K562 (cell line): ENCODE results near the gene RHBDF2. TPM values are rescaled to one million over a fixed set of nuclear protein-coding genes. Genes with fewer than 3 reads are reported as not detected.

Source experiments
- ATAC-seq: fragments of 200-7000 bp; cut with Tn5 transposase; 3 replicates; pipeline ENCODE4 v1.9.1; 2020; ENCODE audit warnings: moderate library complexity
- Bru-seq: library from RNA; stranded (reverse); fragments of 400-500 nt; gene quantifications from one replicate; lab custom pipeline; 2021; lab: Mats Ljungman, UMichigan
- BruChase-seq, 2 experiments: library from RNA; stranded (reverse); fragments of 400-500 nt; gene quantifications; one replicate each; lab custom pipeline; 2021; lab: Mats Ljungman, UMichigan
- BruUV-seq: library from RNA; stranded (reverse); fragments of 400-500 nt; replicated peaks from 2 replicates; lab custom pipeline; 2021; lab: Mats Ljungman, UMichigan
- CTCF ChIA-PET: fragments of 300-600 bp; formaldehyde crosslinking; extraction: SDS; loops from one replicate; lab custom pipeline; 2021; ENCODE audit warnings: low intra/inter-chr PET ratio; lab: Yijun Ruan, JAX
- POLR2A ChIA-PET: fragments of 300-600, 350-650 bp; sonication (Branson Sonifier 250); formaldehyde crosslinking; extraction: SDS; loops from one replicate; lab custom pipeline; 2021; ENCODE audit warnings: antibody characterized with exemption, inconsistent platforms; lab: Yijun Ruan, JAX
- DNase-seq, 4 experiments: peaks; one replicate each; pipeline versions ENCODE4 v3.0.0 to v3.0.0-alpha.2; 2011 to 2018; ENCODE audit warnings: low spot score in 3 of 4, mixed read lengths in 3 of 4; ENCODE audit errors: extremely low read depth in 1 of 4
- FAIRE-seq: peaks from 2 replicates; lab custom pipeline; 2011; peaks lifted over from hg19 to GRCh38; lab: Jason Lieb, UNC
- H2AFZ ChIP-seq: 2 replicates; pipeline ENCODE4 v1.6.0; 2011; ENCODE audit warnings: low read depth, low read length, control low read depth, inconsistent platforms
- H3K27ac ChIP-seq: fragments of 200-600 bp; 3 replicates; pipeline ENCODE4 v1.8.0; 2011; ENCODE audit warnings: low read depth, mild to moderate bottlenecking, control low read depth, inconsistent platforms, low read length, moderate library complexity, mixed read lengths; ENCODE audit errors: extremely low read depth
- H3K27me3 ChIP-seq, 2 experiments: fragments of 300-600 bp in 1 of 2; 2 replicates in 1 of 2; 3 replicates in 1 of 2; pipeline versions ENCODE4 v1.6.0 to v1.8.0; 2011; ENCODE audit warnings: inconsistent platforms in 2 of 2, low read length in 2 of 2, mild to moderate bottlenecking in 1 of 2, mixed read lengths in 1 of 2, moderate library complexity in 1 of 2; ENCODE audit not compliant: control insufficient read depth in 2 of 2, insufficient read depth in 2 of 2
- H3K36me3 ChIP-seq: fragments of 300-600 bp; 3 replicates; pipeline ENCODE4 v1.8.0; 2011; ENCODE audit warnings: mild to moderate bottlenecking, low read length, inconsistent platforms; ENCODE audit not compliant: control insufficient read depth, insufficient read depth
- H3K4me1 ChIP-seq, 2 experiments: fragments of 200-600 bp in 1 of 2; replicated peaks in 1 of 2; 2 replicates in 1 of 2; 3 replicates in 1 of 2; pipeline versions ENCODE4 v1.5.1 to v1.8.0; 2011; ENCODE audit warnings: inconsistent platforms in 2 of 2, low read length in 2 of 2, mild to moderate bottlenecking in 1 of 2, mixed read lengths in 1 of 2, moderate library complexity in 1 of 2; ENCODE audit not compliant: control insufficient read depth in 2 of 2, insufficient read depth in 2 of 2
- H3K4me2 ChIP-seq: 2 replicates; pipeline ENCODE4 v1.6.1; 2011; ENCODE audit warnings: low read length, control low read depth, inconsistent platforms, mixed read lengths; ENCODE audit not compliant: insufficient read depth
- H3K4me3 ChIP-seq: fragments of 200-600 bp; sonication (generic), shearing (Covaris generic); 2 replicates; pipeline ENCODE4 v1.5.1; 2016; ENCODE audit warnings: control low read depth, inconsistent platforms
- H3K79me2 ChIP-seq: fragments of 200-600 bp; 3 replicates; pipeline ENCODE4 v1.8.0; 2011; ENCODE audit warnings: low read length, inconsistent platforms; ENCODE audit not compliant: control insufficient read depth, insufficient read depth
- H3K9ac ChIP-seq, 2 experiments: 2 replicates each; pipeline versions ENCODE4 v1.6.0 to v1.6.1; 2011; ENCODE audit warnings: low read depth in 2 of 2, low read length in 2 of 2, control low read depth in 1 of 2, inconsistent platforms in 1 of 2, mild to moderate bottlenecking in 1 of 2, mixed read lengths in 1 of 2; ENCODE audit not compliant: insufficient read depth in 1 of 2
- H3K9me1 ChIP-seq: one replicate; pipeline ENCODE4 v1.6.0; 2011; ENCODE audit warnings: inconsistent platforms, mild to moderate bottlenecking, low read length, moderate library complexity; ENCODE audit not compliant: control insufficient read depth, insufficient read depth
- H3K9me3 ChIP-seq: replicated peaks from 2 replicates; pipeline ENCODE4 v1.5.1; 2011; ENCODE audit warnings: low read depth, low read length, inconsistent platforms; ENCODE audit not compliant: control insufficient read depth, insufficient read depth
- H4K20me1 ChIP-seq: replicated peaks from 2 replicates; pipeline ENCODE4 v1.6.1; 2011; ENCODE audit warnings: low read length, inconsistent platforms, mixed read lengths; ENCODE audit not compliant: control insufficient read depth, insufficient read depth
- BRD9 ChIP-seq: fragments of 450-650 bp; IDR thresholded peaks from 2 replicates; pipeline ENCODE4 v1.6.1; 2018; ENCODE audit warnings: low read depth; ENCODE audit not compliant: partially characterized antibody
- CBFA2T2 ChIP-seq: fragments of 450-650 bp; conservative IDR thresholded peaks from 2 replicates; pipeline ENCODE4 v1.6.1; 2017; ENCODE audit warnings: mild to moderate bottlenecking
- CREB3L1 ChIP-seq: fragments of 450-650 bp; IDR thresholded peaks from 2 replicates; pipeline ENCODE4 v1.6.1; 2014; ENCODE audit warnings: low read depth, mild to moderate bottlenecking, moderate library complexity, borderline replicate concordance
- MTF1 ChIP-seq: fragments of 250-450 bp; sonication (Bioruptor Pico); IDR thresholded peaks from 2 replicates; pipeline ENCODE4 v1.9.0; 2021; ENCODE audit warnings: moderate library complexity, mild to moderate bottlenecking, inconsistent platforms, borderline replicate concordance
- RREB1 ChIP-seq: fragments of 250-450 bp; sonication (Bioruptor Pico); IDR thresholded peaks from 2 replicates; pipeline ENCODE4 v1.4.0; 2020
- SLC30A9 ChIP-seq: fragments of 250-450 bp; sonication (Bioruptor Pico); IDR thresholded peaks from 2 replicates; pipeline ENCODE4 v1.8.0; 2022; ENCODE audit warnings: mild to moderate bottlenecking, moderate library complexity
- SNRNP70 ChIP-seq: fragments of 200-400 bp; formaldehyde crosslinking; optimal IDR thresholded peaks from 2 replicates; pipeline ENCODE3; 2017; ENCODE audit warnings: low read depth, low read length
- XRCC5 ChIP-seq: fragments of 200-400 bp; formaldehyde crosslinking; IDR thresholded peaks from 2 replicates; pipeline ENCODE4 v1.6.1; 2017; ENCODE audit warnings: low read depth, mild to moderate bottlenecking, low read length
- ZNF79 ChIP-seq: fragments of 250-450 bp; sonication (Bioruptor Pico); IDR thresholded peaks from 2 replicates; pipeline ENCODE4 v1.4.0; 2020; ENCODE audit warnings: low read depth, mild to moderate bottlenecking, moderate library complexity
- WGBS: fragments of 100-300 bp; shearing (Covaris generic); methylation state at CpG from one replicate; pipeline ENCODE4 v1.1.6; 2016; ENCODE audit warnings: low coverage, mixed read lengths; ENCODE audit not compliant: insufficient coverage; ENCODE audit errors: missing lambda C conversion rate; 5-methylcytosine and 5-hydroxymethylcytosine counted together
- in situ Hi-C: fragments of 300-500 bp; cut with MboI; formaldehyde crosslinking; loops from 4 replicates; pipeline ENCODE4 v1.15.0; 2018; ENCODE audit warnings: inconsistent platforms, mixed read lengths
- intact Hi-C: fragments of 100-400 bp; cut with micrococcal nuclease; formaldehyde crosslinking; loops from 2 replicates; pipeline ENCODE4 v1.14.2; 2022
- long read RNA-seq, 3 experiments: library from polyadenylated mRNA in 2 of 3; library from RNA in 1 of 3; unstranded in 2 of 3; stranded (forward) in 1 of 3; transcript quantifications; one replicate each; pipeline ENCODE4 v2.0.0, GENCODE V29; 2019 to 2022
- polyA minus RNA-seq, 3 experiments: library from RNA; depleted of rRNA, polyadenylated mRNA; stranded (reverse); fragments of >200 nt; gene quantifications; 2 replicates each; pipeline ENCODE4 v1.2.3, GENCODE V29; 2011
- polyA plus RNA-seq, 8 experiments: library from polyadenylated mRNA; depleted of rRNA in 4 of 8; stranded (reverse) in 5 of 8; unstranded in 3 of 8; fragments of >200 nt; fragmentation: Nextera tagmentation in 2 of 8; fragmentation: Illumina TruSeq in 1 of 8; extraction: Ambion mirVana in 2 of 8; extraction: Trizol in 1 of 8; gene quantifications; 2 replicates each; pipeline versions ENCODE4 v1.2.1 to v1.2.3, GENCODE V29; 2011 to 2014; ENCODE audit warnings: inconsistent platforms in 1 of 8, missing spikeins in 1 of 8
- total RNA-seq, 7 experiments: library from RNA; depleted of rRNA in 6 of 7; stranded (reverse); fragments of >200 nt in 6 of 7; fragmentation: Illumina TruSeq in 2 of 7; extraction: Trizol in 2 of 7; gene quantifications; 2 replicates each; pipeline versions ENCODE4 v1.2.1 to v1.2.3, GENCODE V29; 2011 to 2021; ENCODE audit warnings: low replicate concordance in 1 of 7

Gene RHBDF2
- 5.1 and 22.6 TPM in 2 replicates for total RNA-seq (2011; cell fraction: chromatin; rRNA removed; ENCODE audit: low replicate concordance)
- 12.2 and 15.7 TPM in 2 replicates for total RNA-seq (2011; cell fraction: nucleolus; rRNA removed)
- total RNA-seq (2011; cell fraction: nucleoplasm; rRNA removed), result 4.0 and 6.5 TPM in 2 replicates
- total RNA-seq (2014; rRNA removed) (1.5 and 4.0 TPM in 2 replicates), total RNA-seq (2014; rRNA removed; fragmentation: Illumina TruSeq; extraction: Trizol) (0.19 and 0.47 TPM in 2 replicates), total RNA-seq (2015; rRNA removed; fragmentation: Illumina TruSeq; extraction: Trizol) (0.65 and 0.75 TPM in 2 replicates), total RNA-seq (2021) (2.3 and 2.8 TPM in 2 replicates), polyA plus RNA-seq (2011; rRNA removed) (1.1 and 3.1 TPM in 2 replicates), polyA plus RNA-seq (2014; fragmentation: Illumina TruSeq; extraction: Trizol) (1.3 and 1.6 TPM in 2 replicates), polyA plus RNA-seq (2014; fragmentation: Nextera tagmentation; extraction: Ambion mirVana) (under 1 TPM; 0.04 to 0.06 TPM), polyA plus RNA-seq (2014; rRNA removed) (1.5 and 1.6 TPM in 2 replicates), polyA minus RNA-seq (2011; rRNA and poly(A)+ RNA removed) (0.74 and 1.6 TPM in 2 replicates), Bru-seq, nascent RNA (percentile 46 among the genes with signal in this experiment), BruChase-seq, experiment 1, labeled RNA remaining after a 2-hour chase (percentile 27 among the genes with signal in this experiment), BruChase-seq, experiment 2, labeled RNA remaining after a 6-hour chase (percentile 26 among the genes with signal in this experiment)
- 1.7 and 6.2 TPM in 2 replicates for polyA plus RNA-seq (2011; cell fraction: cytosol; rRNA removed)
- 8.1 and 13.7 TPM in 2 replicates for polyA plus RNA-seq (2011; cell fraction: nucleus; rRNA removed)
- polyA plus RNA-seq (2012), result 1.5 and 1.7 TPM in 2 replicates
- 2.7 and 6.3 TPM in 2 replicates for polyA minus RNA-seq (2011; cell fraction: cytosol; rRNA and poly(A)+ RNA removed)
- 4.7 and 5.3 TPM in 2 replicates for polyA minus RNA-seq (2011; cell fraction: nucleus; rRNA and poly(A)+ RNA removed)
- long read RNA-seq, experiment 1, partial matches to known transcripts, result 3 of 8 reads
- long read RNA-seq, experiment 1, other reads (novel, unspliced or antisense), result 5 of 8 reads
- long read RNA-seq, experiment 2, partial matches to known transcripts, result 0 of 1 reads
- long read RNA-seq, experiment 2, other reads (novel, unspliced or antisense), result 1 of 1 reads
- long read RNA-seq, experiment 3, result 0 reads

GRCh38 chr17:76501018-76501826 is at the start of gene RHBDF2:
RHBDF2 (minus strand) TSS chr17:76501423; CDS start chr17:76481524, 19,899 bp downstream.
- peak; percentile 67 for FAIRE-seq
- BruUV-seq, result TSS peak; percentile 66
- POLR2A ChIA-PET, result interaction anchor here (0.6 to 1.5 kb wide), 4 partner anchors 8 to 461 kb away, joined by 3 to 7 read pairs (median 3); no protein-coding TSS in a partner anchor
- TF ChIP-seq SNRNP70, result no peak
- TF ChIP-seq MTF1 (CRISPR knock-in tag), result no peak
- no peak for TF ChIP-seq ZNF79
- TF ChIP-seq CBFA2T2, result no peak
- TF ChIP-seq SLC30A9 (CRISPR knock-in tag), result no peak
- TF ChIP-seq XRCC5, result no peak
- TF ChIP-seq RREB1 (CRISPR knock-in tag), result no peak
- no peak for TF ChIP-seq BRD9
- TF ChIP-seq CREB3L1, result no peak

More at GRCh38 chr17:76501018-76501826, at the start of gene RHBDF2:
- peaks cover 16 to 35% of the 10 kb centered on the region in 2 experiments; a peak in 4 of 5 replicates for H3K4me1 ChIP-seq
- H2AFZ ChIP-seq, result peak within 1 kb of the TSS; percentile 95
- peak within 1 kb of the TSS; percentile 71 for H3K4me3 ChIP-seq
- no peaks in the 10 kb centered on the region for H3K9me3 ChIP-seq
- H3K36me3 ChIP-seq, result no peaks in the 10 kb centered on the region
- peak within 1 kb of the TSS; percentile 50 to 94 for H3K9ac ChIP-seq
- peak within 1 kb of the TSS; percentile 82 for H3K4me2 ChIP-seq
- intact Hi-C loops (no loop called here), in situ Hi-C loops (no loop called here)
- peaks cover 4% of the 10 kb centered on the region for H3K9me1 ChIP-seq
- no peaks in the 10 kb centered on the region for H3K27me3 ChIP-seq
- CTCF ChIA-PET, result interaction anchor here (0.9 kb wide), 1 partner anchor 41 kb away, joined by 4 read pairs; no protein-coding TSS in a partner anchor
- peak within 1 kb of the TSS; percentile 38; the same call in 1 of the 3 replicates for H3K27ac ChIP-seq
- DNase-seq, result peak; percentile 89 to 98 (median 98)
- no peaks in the 10 kb centered on the region for H3K79me2 ChIP-seq
- H4K20me1 ChIP-seq, result no peaks in the 10 kb centered on the region
- ATAC-seq, result peak; percentile 97
- WGBS, result 2% methylated on average over 47 of the region's 72 CpGs
